ENCODE data around the gene LRRC8C.
A peak's percentile ranks its signal among the peaks of the same experiment; 100 is the strongest.

The LRRC8C gene

DNA sequence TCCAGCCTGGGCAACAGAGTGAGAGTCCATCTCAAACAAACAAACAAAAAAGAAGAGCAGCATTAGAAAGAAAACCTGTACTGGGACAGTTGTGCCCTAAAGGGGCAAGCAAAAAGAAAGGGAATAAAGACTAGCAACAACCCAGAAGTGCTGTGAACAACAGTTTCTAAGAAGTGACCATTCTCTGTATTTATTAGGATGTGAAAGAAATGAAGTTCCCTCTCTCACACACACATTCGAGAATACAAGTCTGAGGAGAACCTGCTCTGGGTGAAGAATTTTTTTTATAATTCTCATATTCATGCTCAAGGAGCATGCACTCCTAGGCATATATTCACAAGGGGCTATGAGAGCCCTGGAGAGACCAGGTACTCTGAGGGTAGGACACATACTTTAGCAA is 128.4 kb downstream of the LRRC8C start:
- no peak for DNase-seq (ENCODE audit: extremely low read depth in 1 of 2, low read depth in 1 of 2)

DNA sequence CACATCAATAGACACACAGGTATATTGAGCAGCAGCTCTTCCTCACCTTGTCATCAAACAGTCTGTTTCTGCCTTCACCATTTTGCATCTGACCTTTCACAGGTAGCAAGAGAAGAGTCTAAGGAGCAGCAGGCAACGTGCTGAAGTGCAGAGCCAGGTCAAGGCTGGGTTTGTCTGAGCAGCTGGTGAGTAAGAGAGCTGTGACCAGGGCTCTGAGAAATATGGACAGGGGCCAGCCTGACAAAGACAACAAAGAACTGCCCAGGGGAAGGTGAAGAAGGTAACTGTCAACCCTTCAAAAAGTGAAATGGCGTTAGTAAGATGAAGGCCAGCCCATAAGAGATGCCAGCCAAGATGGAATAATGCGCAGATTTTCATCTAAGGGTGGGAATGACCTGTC is 129.0 kb downstream of the LRRC8C start:
- no peak for DNase-seq (ENCODE audit: extremely low read depth in 1 of 2, low read depth in 1 of 2)

DNA sequence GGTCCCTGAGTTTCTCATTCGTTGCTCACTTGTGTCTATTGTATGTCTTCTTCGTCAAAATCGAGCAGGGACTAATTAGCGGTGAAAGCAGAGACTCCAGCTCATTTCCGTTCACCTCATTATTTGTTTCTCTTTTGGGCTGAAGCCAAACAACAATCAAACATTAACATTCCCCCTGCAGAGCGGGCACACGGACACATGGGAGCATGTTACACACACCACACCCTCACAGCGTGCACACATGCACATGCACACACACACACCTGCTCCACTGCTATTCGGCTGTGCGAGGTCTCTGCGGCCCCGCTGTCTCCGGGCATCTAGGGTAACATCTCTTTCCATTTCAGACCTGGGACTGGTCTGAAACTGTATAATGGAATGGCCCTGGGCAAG is 129.5 kb downstream of the LRRC8C start:
- no peak for DNase-seq (ENCODE audit: extremely low read depth in 1 of 2, low read depth in 1 of 2)

DNA sequence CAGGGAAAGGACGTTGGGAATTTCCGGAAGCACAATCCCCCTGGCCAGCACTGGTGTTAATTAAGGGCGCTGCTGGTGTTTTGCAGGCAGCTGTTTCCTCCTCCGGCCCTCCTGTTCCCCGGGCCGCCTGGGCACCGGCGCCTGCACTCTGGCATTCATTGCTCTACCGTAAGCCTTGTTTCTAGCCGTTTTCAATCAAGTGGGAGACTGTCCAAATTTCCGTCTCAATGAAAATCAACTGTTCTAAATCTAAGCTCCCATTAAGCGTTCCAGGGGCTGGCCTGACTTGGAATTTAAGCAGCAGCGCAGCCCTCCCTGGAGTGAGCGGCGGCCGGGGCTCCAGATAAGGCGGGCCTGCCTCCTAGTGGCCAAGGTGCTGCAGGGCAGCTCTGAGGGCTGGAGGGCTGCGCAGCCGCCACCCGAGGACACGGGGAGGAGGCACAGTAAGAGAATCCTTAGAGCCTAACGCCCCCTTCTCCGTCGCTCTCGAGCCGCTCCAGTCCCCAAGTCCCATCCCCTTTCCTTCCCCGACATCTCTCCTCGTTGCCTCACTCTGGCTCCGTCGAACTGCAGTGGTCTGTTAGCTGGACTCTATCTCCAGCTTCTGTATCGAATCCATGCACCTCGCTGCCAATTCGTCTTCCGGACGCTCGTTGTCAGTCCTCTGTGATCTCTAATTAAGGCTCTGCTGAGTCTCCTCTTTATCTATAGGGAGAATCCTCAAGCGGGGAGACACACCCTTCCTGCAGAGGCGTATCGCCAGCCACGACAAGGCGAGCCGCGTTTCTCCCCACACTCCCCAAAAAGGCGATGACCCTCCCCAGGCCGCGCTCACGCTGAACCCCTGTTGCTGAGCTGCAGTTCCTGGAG is 130.1 kb downstream of the LRRC8C start:
- DNase-seq (ENCODE audit: extremely low read depth in 1 of 2, low read depth in 1 of 2) = peak; percentile 69 to 72

DNA sequence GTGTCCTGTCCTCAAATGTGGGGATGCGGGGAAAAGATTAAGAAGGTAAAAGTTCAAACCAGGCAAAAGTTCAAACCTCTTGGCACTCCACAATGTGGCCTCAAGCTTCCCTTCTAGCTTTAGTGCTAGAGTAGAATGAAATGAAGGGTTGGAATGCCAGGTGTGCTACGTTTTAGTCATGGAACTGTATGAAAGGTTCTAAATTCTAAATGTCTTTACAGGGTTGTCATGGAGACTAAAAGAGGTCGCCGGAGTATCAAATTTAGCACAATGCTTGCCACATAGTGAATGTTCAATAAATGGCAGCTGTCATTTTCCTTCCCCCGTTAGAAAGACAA is 130.7 kb downstream of the LRRC8C start:
- DNase-seq (ENCODE audit: extremely low read depth in 1 of 2, low read depth in 1 of 2) = no peak

DNA sequence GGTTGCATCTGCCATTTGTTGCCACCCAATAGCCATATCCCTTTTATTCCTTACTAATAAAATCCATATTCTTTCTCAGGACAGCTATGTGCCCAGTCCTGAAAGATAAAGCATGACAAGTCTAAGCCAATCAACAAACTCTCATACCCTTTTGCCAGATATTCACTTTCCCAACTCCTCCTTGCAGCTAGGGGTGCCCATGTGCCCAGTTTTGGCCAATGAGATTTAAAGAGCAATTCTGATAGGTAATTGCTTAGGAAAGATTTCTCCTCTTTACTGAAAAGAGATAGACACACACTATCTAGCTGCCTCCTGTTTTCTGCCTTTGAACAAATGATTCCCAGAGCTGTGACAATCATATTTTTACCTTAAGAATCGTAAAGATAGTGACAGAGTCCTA is 132.9 kb downstream of the LRRC8C start:
- no peak for DNase-seq (ENCODE audit: extremely low read depth in 1 of 2, low read depth in 1 of 2)

DNA sequence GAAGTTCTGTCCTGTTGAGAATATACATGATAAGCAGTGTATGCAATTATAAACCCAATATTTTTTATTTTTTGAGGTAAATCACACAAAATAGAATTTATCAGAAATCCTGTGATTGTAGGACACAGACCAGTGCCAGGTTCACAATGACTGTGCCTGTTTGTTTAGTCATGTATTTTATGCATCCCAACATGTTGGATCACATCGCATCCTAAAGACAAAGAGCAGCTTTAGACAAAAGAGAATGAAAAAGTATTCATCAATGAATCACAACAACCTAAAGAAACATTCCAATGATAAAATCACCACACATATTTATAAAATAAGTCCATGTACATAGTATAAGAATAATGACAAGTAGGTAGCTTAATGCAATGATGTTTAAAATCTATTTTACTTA is 134.7 kb downstream of the LRRC8C start:
- DNase-seq (ENCODE audit: extremely low read depth in 1 of 2, low read depth in 1 of 2) = no peak
